Upper lobe of left lung (tissue), 4 donors: ENCODE results near the gene SND1.

ENCODE experiments used
- CTCF ChIP-seq, 6 experiments: fragments of 450-650 bp in 4 of 6; fragments of 200-600 bp in 2 of 6; sonication (generic) in 2 of 6; IDR thresholded peaks; one replicate each; pipeline ENCODE4 v1.5.1; 2016 to 2019; ENCODE audit warnings: antibody characterized with exemption in 6 of 6
- EP300 ChIP-seq, 4 donors: sonication (generic); formaldehyde crosslinking; IDR thresholded peaks; one replicate each; pipeline ENCODE4 v1.5.1; 2017; ENCODE audit warnings: antibody characterized with exemption in 4 of 4, control low read depth in 2 of 4
- POLR2A ChIP-seq, 4 donors: fragments of 450-650 bp; IDR thresholded peaks; one replicate each; pipeline ENCODE4 v1.5.1; 2016 to 2017; ENCODE audit warnings: antibody characterized with exemption in 4 of 4, mild to moderate bottlenecking in 2 of 4
- POLR2AphosphoS5 ChIP-seq, 2 donors: sonication (generic); formaldehyde crosslinking; IDR thresholded peaks; one replicate each; pipeline ENCODE4 v1.5.1; 2017; ENCODE audit warnings: antibody characterized with exemption in 2 of 2

DNA sequence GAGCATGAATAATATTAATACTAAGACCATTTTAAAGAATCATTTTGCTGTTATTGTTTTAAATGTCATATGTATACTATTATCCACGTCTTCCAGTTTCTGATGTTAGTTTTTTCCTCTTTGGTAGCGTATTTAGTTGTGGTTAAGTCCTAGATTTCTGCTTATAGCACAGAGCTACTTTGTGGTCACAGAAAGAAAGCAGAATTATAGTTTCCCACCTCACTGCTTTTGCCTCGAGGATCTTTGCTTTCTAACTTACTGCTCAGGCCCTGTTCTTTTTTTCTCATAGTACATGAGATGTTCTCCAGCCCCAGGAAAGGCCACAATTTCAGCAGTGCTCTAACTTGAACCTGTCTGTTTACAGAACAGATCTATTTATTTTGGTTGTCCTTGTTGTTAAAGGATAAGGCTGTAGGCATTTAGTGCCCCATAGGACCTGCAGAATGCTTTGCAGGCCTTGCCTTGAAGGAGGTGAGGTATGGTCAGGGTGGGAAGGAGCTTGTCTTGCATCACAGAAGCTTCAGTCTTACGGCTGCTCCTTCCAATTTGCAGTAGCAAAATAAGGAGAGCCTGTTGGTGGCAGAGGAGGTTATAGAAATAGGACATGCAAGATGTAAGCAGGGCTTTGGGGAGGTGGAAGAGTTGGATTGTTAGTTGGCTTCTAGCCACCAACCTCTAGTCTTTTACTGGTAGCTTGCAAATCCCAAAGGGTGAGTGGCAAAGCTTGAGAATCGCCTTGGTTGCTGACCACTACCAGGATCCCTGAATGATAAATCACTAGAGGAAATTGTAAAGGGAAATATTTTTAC is 250.1 kb downstream of the SND1 start:
- TF ChIP-seq POLR2A (IDR thresholded peaks at IDR 0.05) = no peak
- TF ChIP-seq POLR2AphosphoS5 (IDR thresholded peaks at IDR 0.05) = no peak
- TF ChIP-seq CTCF (IDR thresholded peaks at IDR 0.05) = no peak
- no peak for TF ChIP-seq EP300 (IDR thresholded peaks at IDR 0.05)
